Kidney epithelial cell (primary cell): ENCODE data around the gene KCTD5. TPM values are rescaled to one million over a fixed set of nuclear protein-coding genes. Genes with fewer than 3 reads are reported as not detected.

Source experiments
- DNase-seq: peaks from one replicate; pipeline ENCODE4 v3.0.0-alpha.2; 2010; ENCODE audit warnings: low read depth
- H3K27me3 ChIP-seq: 2 replicates; pipeline ENCODE4 v1.6.0; 2011; ENCODE audit warnings: low read length; ENCODE audit not compliant: control insufficient read depth, insufficient read depth
- H3K36me3 ChIP-seq: 2 replicates; pipeline ENCODE4 v1.5.1; 2011; ENCODE audit warnings: low read length; ENCODE audit not compliant: control insufficient read depth, insufficient read depth
- H3K4me3 ChIP-seq: 2 replicates; pipeline ENCODE4 v1.5.1; 2011; ENCODE audit warnings: low read depth, mild to moderate bottlenecking, control low read depth, low read length
- CTCF ChIP-seq: IDR thresholded peaks from 2 replicates; pipeline ENCODE4 v1.5.1; 2011; ENCODE audit warnings: mild to moderate bottlenecking, moderate library complexity, low read length, control low read depth, inconsistent platforms; ENCODE audit not compliant: insufficient read depth, poor library complexity, severe bottlenecking
- total RNA-seq: library from RNA; depleted of rRNA; stranded (reverse); fragments of >200 nt; gene quantifications from 2 replicates; pipeline ENCODE4 v1.2.3, GENCODE V29; 2015

The KCTD5 gene
- total RNA-seq, 1 donor from 2014 or later: 47.4 TPM

- DNase-seq: no peak
- Histone ChIP-seq H3K27me3 (no peaks in the 10 kb centered on the region), H3K4me3 (no peak overlapping the region), H3K36me3 (no peaks in the 10 kb centered on the region)
- TF ChIP-seq CTCF: no peak
Measured at GRCh38 chr16:2749936-2750335, 67.6 kb downstream of the KCTD5 start.

- Histone ChIP-seq H3K4me3 (peak overlapping the region; percentile 55), H3K36me3 (no peaks in the 10 kb centered on the region), H3K27me3 (no peaks in the 10 kb centered on the region)
- DNase-seq: no peak
- no peak for TF ChIP-seq CTCF
Measured at GRCh38 chr16:2751577-2752034, 69.3 kb downstream of the KCTD5 start.

GRCh38 chr16:2752035-2752849 lies 69.9 kb downstream of the KCTD5 start, which contains the start of gene SRRM2:
TSS of gene SRRM2 (plus strand) at chr16:2752638. CDS start at chr16:2756365, 3,727 bp downstream.
- TF ChIP-seq CTCF: no peak
- H3K36me3 ChIP-seq: no peaks in the 10 kb centered on the region
- peak within 1 kb of the TSS; percentile 55 for H3K4me3 ChIP-seq
- DNase-seq: peak; percentile 74
- no peaks in the 10 kb centered on the region for H3K27me3 ChIP-seq

GRCh38 chr16:2752850-2753732 lies 70.8 kb downstream of the KCTD5 start:
- peaks cover 3% of the 10 kb centered on the region for H3K36me3 ChIP-seq
- H3K27me3 ChIP-seq: no peaks in the 10 kb centered on the region
- peak overlapping the region; percentile 55 for H3K4me3 ChIP-seq
- TF ChIP-seq CTCF: no peak
- no peak for DNase-seq

- Histone ChIP-seq H3K4me3 (peak overlapping the region; percentile 55), H3K27me3 (no peaks in the 10 kb centered on the region), H3K36me3 (peaks cover 3% of the 10 kb centered on the region)
- no peak for DNase-seq
- TF ChIP-seq CTCF: no peak
Measured at GRCh38 chr16:2753733-2754020, 71.4 kb downstream of the KCTD5 start.
